Fibroblast of mammary gland (primary cell): ENCODE measurements around the gene RBM12.
A peak's percentile ranks its signal among the peaks of the same experiment; 100 is the strongest.
"Not testable (repeated sequence)": the region's sequence is repeated elsewhere in the genome, so short reads cannot be mapped to it uniquely, and the experiment has no call there.

Source experiments
- DNase-seq: peaks from one replicate; pipeline ENCODE4 v3.0.0-alpha.2; 2010; ENCODE audit warnings: low read depth
- H3K4me3 ChIP-seq: 2 replicates; pipeline ENCODE4 v1.5.1; 2011; ENCODE audit warnings: low read depth, mild to moderate bottlenecking, low read length, moderate library complexity; ENCODE audit not compliant: control insufficient read depth
- CTCF ChIP-seq: conservative IDR thresholded peaks from 2 replicates; pipeline ENCODE4 v1.5.1; 2011; ENCODE audit warnings: low read depth, low read length, inconsistent platforms; ENCODE audit not compliant: control insufficient read depth, insufficient read depth

The RBM12 gene

GRCh38 chr20:35708502-35708901, 43.8 kb upstream of the RBM12 start:
- TF ChIP-seq CTCF = no peak
- DNase-seq = no peak
- no peak overlapping the region for H3K4me3 ChIP-seq

GRCh38 chr20:35706591-35707529, 42.2 kb upstream of the RBM12 start:
- DNase-seq, H3K4me3 ChIP-seq: not testable (repeated sequence)

- not testable (repeated sequence) for H3K4me3 ChIP-seq, DNase-seq
Measured at GRCh38 chr20:35705894-35706293, 41.2 kb upstream of the RBM12 start.

- no peak overlapping the region for H3K4me3 ChIP-seq
- no peak for TF ChIP-seq CTCF
- DNase-seq = no peak
Measured at GRCh38 chr20:35704514-35705261, 40.0 kb upstream of the RBM12 start.

GRCh38 chr20:35702824-35703695, 38.4 kb upstream of the RBM12 start:
- TF ChIP-seq CTCF = no peak
- H3K4me3 ChIP-seq = no peak overlapping the region

GRCh38 chr20:35702051-35702823, 37.5 kb upstream of the RBM12 start:
- TF ChIP-seq CTCF = no peak
- H3K4me3 ChIP-seq = no peak overlapping the region
- DNase-seq = peak; percentile 92

More at GRCh38 chr20:35702824-35703695, 38.4 kb upstream of the RBM12 start:
- no peak for DNase-seq

- no peak overlapping the region for H3K4me3 ChIP-seq
- DNase-seq = no peak
- TF ChIP-seq CTCF = no peak
Measured at GRCh38 chr20:35700625-35701148, 36.0 kb upstream of the RBM12 start.
